A549 (cell line): Measurements from ENCODE around the gene GGPS1. TPM values are rescaled to one million over a fixed set of nuclear protein-coding genes. Genes with fewer than 3 reads are reported as not detected.

Experiments used
- ATAC-seq, 2 experiments: fragments of 200-7000 bp in 1 of 2; fragments of >200 bp in 1 of 2; cut with Nextera tagmentation in 1 of 2; cut with Tn5 transposase in 1 of 2; 3 replicates each; pipeline versions ENCODE4 v1.8.0 to v1.9.1; 2018 to 2020; ENCODE audit warnings: mild to moderate bottlenecking in 1 of 2, moderate library complexity in 1 of 2
- CTCF ChIA-PET: fragments of 300-600 bp; sonication (Branson Sonifier 250); formaldehyde crosslinking; extraction: SDS; loops from one replicate; lab custom pipeline; 2021; ENCODE audit warnings: antibody characterized with exemption, inconsistent platforms; lab: Yijun Ruan, JAX
- POLR2A ChIA-PET: fragments of 350-600 bp; formaldehyde crosslinking; extraction: SDS; loops from one replicate; lab custom pipeline; 2021; ENCODE audit warnings: antibody characterized with exemption, inconsistent platforms; lab: Yijun Ruan, JAX
- DNase-seq, 2 experiments: peaks; one replicate each; pipeline versions ENCODE4 v3.0.0 to v3.0.0-alpha.2; 2011 to 2016; ENCODE audit warnings: low read depth in 1 of 2, low spot score in 1 of 2
- FAIRE-seq: peaks from 2 replicates; lab custom pipeline; 2011; peaks lifted over from hg19 to GRCh38; lab: Jason Lieb, UNC
- H3K27ac ChIP-seq, 2 experiments: fragments of >200 bp; sonication (Bioruptor Twin); formaldehyde crosslinking; 3 replicates each; pipeline ENCODE4 v1.5.1; 2016 to 2017
- H3K4me1 ChIP-seq: fragments of >200 bp; sonication (Bioruptor Twin); formaldehyde crosslinking; 3 replicates; pipeline ENCODE4 v1.6.1; 2016
- H3K4me2 ChIP-seq: fragments of >200 bp; sonication (Bioruptor Twin); formaldehyde crosslinking; 3 replicates; pipeline ENCODE4 v1.6.1; 2016
- H3K4me3 ChIP-seq: fragments of >200 bp; sonication (Bioruptor Twin); formaldehyde crosslinking; 3 replicates; pipeline ENCODE4 v1.5.1; 2016
- H3K9me3 ChIP-seq: fragments of >200 bp; sonication (Bioruptor Twin); formaldehyde crosslinking; 3 replicates; pipeline ENCODE4 v1.6.1; 2016
- CBX8 ChIP-seq: fragments of 200-600 bp; sonication (generic); IDR thresholded peaks from 2 replicates; pipeline ENCODE4 v1.6.1; 2016
- CTCF ChIP-seq: fragments of >200 bp; sonication (Bioruptor Twin); formaldehyde crosslinking; IDR thresholded peaks from 3 replicates; pipeline ENCODE4 v1.5.1; 2016
- EHF ChIP-seq: fragments of 250-450 bp; sonication (Bioruptor Pico); IDR thresholded peaks from 2 replicates; pipeline ENCODE4 v1.5.0; 2020; ENCODE audit warnings: mild to moderate bottlenecking
- ELK1 ChIP-seq: fragments of 150-350 bp; IDR thresholded peaks from 2 replicates; pipeline ENCODE4 v1.6.1; 2014; ENCODE audit warnings: low read depth, mild to moderate bottlenecking, low read length
- ESRRA ChIP-seq: fragments of 150-350 bp; IDR thresholded peaks from 2 replicates; pipeline ENCODE4 v1.6.1; 2014; ENCODE audit warnings: mild to moderate bottlenecking, low read length, borderline replicate concordance
- FOSB ChIP-seq: fragments of 250-450 bp; sonication (Bioruptor Pico); IDR thresholded peaks from 2 replicates; pipeline ENCODE4 v1.5.0; 2020; ENCODE audit warnings: mild to moderate bottlenecking, moderate library complexity
- FOSL2 ChIP-seq, 2 experiments: fragments of 450-650 bp in 1 of 2; fragments of >200 bp in 1 of 2; sonication (Bioruptor Twin) in 1 of 2; formaldehyde crosslinking; IDR thresholded peaks; 2 replicates each; pipeline versions ENCODE4 v1.5.0 to v1.6.1; 2016 to 2020; ENCODE audit warnings: mild to moderate bottlenecking in 1 of 2, moderate library complexity in 1 of 2
- FOXS1 ChIP-seq: fragments of 250-450 bp; sonication (Bioruptor Pico); IDR thresholded peaks from 2 replicates; pipeline ENCODE4 v1.5.0; 2020; ENCODE audit warnings: mild to moderate bottlenecking, moderate library complexity
- GATA3 ChIP-seq: IDR thresholded peaks from 2 replicates; pipeline ENCODE4 v1.6.1; 2012; ENCODE audit warnings: borderline replicate concordance
- HEYL ChIP-seq: fragments of 250-450 bp; sonication (Bioruptor Pico); IDR thresholded peaks from 2 replicates; pipeline ENCODE4 v1.8.0; 2021; ENCODE audit warnings: mild to moderate bottlenecking, moderate library complexity
- HOXA7 ChIP-seq: fragments of 250-450 bp; sonication (Bioruptor Pico); IDR thresholded peaks from 2 replicates; pipeline ENCODE4 v1.5.0; 2020; ENCODE audit warnings: mild to moderate bottlenecking, moderate library complexity
- HOXB13 ChIP-seq: fragments of 250-450 bp; sonication (Bioruptor Pico); IDR thresholded peaks from 2 replicates; pipeline ENCODE4 v1.5.0; 2020; ENCODE audit warnings: low read depth, mild to moderate bottlenecking, moderate library complexity
- HOXB5 ChIP-seq: fragments of 250-450 bp; sonication (Bioruptor Pico); IDR thresholded peaks from 2 replicates; pipeline ENCODE4 v1.5.0; 2020; ENCODE audit warnings: mild to moderate bottlenecking, moderate library complexity
- JUN ChIP-seq, 2 experiments: fragments of >200 bp; sonication (Bioruptor Twin); formaldehyde crosslinking; IDR thresholded peaks; 2 replicates in 1 of 2; 3 replicates in 1 of 2; pipeline ENCODE4 v1.6.1; 2016 to 2017
- MAFK ChIP-seq: fragments of 450-650 bp; IDR thresholded peaks from 2 replicates; pipeline ENCODE4 v1.6.1; 2014; ENCODE audit not compliant: partially characterized antibody
- MAX ChIP-seq: IDR thresholded peaks from 2 replicates; pipeline ENCODE4 v1.6.1; 2012
- MYC ChIP-seq: IDR thresholded peaks from 2 replicates; pipeline ENCODE4 v1.6.1; 2012; ENCODE audit warnings: mild to moderate bottlenecking, inconsistent platforms, low read length, improper control_type of control experiment, borderline replicate concordance
- POLR2A ChIP-seq: IDR thresholded peaks from 2 replicates; pipeline ENCODE4 v1.6.1; 2012; ENCODE audit warnings: mild to moderate bottlenecking, low read length
- POLR2AphosphoS2 ChIP-seq: conservative IDR thresholded peaks from 2 replicates; pipeline ENCODE4 v1.6.1; 2012; ENCODE audit warnings: low read length, improper control_type of control experiment, inconsistent platforms
- RAD21 ChIP-seq, 2 experiments: fragments of >200 bp in 1 of 2; sonication (Bioruptor Twin) in 1 of 2; formaldehyde crosslinking in 1 of 2; IDR thresholded peaks in 1 of 2; conservative IDR thresholded peaks in 1 of 2; 2 replicates in 1 of 2; 3 replicates in 1 of 2; pipeline ENCODE4 v1.6.1; 2012 to 2018; ENCODE audit warnings: inconsistent platforms in 1 of 2
- RARB ChIP-seq: fragments of 250-450 bp; sonication (Bioruptor Pico); IDR thresholded peaks from 2 replicates; pipeline ENCODE4 v1.8.0; 2021; ENCODE audit warnings: mild to moderate bottlenecking, moderate library complexity
- RCOR1 ChIP-seq: fragments of 150-350 bp; IDR thresholded peaks from 2 replicates; pipeline ENCODE4 v1.6.1; 2014; ENCODE audit warnings: antibody characterized with exemption, low read length, low read depth
- REST ChIP-seq: fragments of 200-600 bp; sonication (generic); IDR thresholded peaks from 2 replicates; pipeline ENCODE4 v1.6.1; 2016; ENCODE audit warnings: antibody characterized with exemption, mild to moderate bottlenecking, moderate library complexity
- RFX5 ChIP-seq: fragments of 450-650 bp; IDR thresholded peaks from 2 replicates; pipeline ENCODE4 v1.7.1; 2014; ENCODE audit warnings: antibody characterized with exemption, mild to moderate bottlenecking, moderate library complexity
- SMC3 ChIP-seq: fragments of >200 bp; sonication (Bioruptor Twin); formaldehyde crosslinking; IDR thresholded peaks from 3 replicates; pipeline ENCODE4 v1.6.1; 2018; ENCODE audit warnings: inconsistent platforms
- USF2 ChIP-seq: fragments of 450-650 bp; IDR thresholded peaks from 2 replicates; pipeline ENCODE4 v1.6.1; 2014; ENCODE audit warnings: antibody characterized with exemption
- WGBS: methylation state at CpG from one replicate; pipeline ENCODE4 v1.1.6; 2017; ENCODE audit errors: missing lambda C conversion rate; 5-methylcytosine and 5-hydroxymethylcytosine counted together
- polyA plus RNA-seq, 4 experiments: library from polyadenylated mRNA; depleted of rRNA in 3 of 4; stranded (reverse); fragments of >200 nt; fragmentation: RNase III in 1 of 4; extraction: RNeasy Plus Mini Kit Qiagen cat#74134 plus additional on column Dnase treatment in 1 of 4; gene quantifications; 2 replicates in 3 of 4; 3 replicates in 1 of 4; pipeline ENCODE4 v1.2.3, GENCODE V29; 2011 to 2017

Gene GGPS1
- polyA plus RNA-seq, 2 of the 4 experiments (the other 2 are of a cell fraction) = 27.5 to 58.5 TPM

- WGBS = 64% methylated on average over 3 of the region's 3 CpGs
- peak overlapping the region; percentile 84 for H3K4me2 ChIP-seq
- H3K9me3 ChIP-seq = no peaks in the 10 kb centered on the region
- H3K4me1 ChIP-seq = peaks cover 23% of the 10 kb centered on the region; the same call in 2 of the 3 replicates
- no peak for DNase-seq
- TF ChIP-seq HEYL (CRISPR knock-in tag) (no peak), RAD21 (conservative IDR thresholded peaks at IDR 0.05 in 1 of 2, IDR thresholded peaks at IDR 0.05 in 1 of 2) (no peak), ESRRA (no peak), RARB (CRISPR knock-in tag) (no peak), REST (no peak), RFX5 (no peak), HOXA7 (no peak), MAX (no peak), EHF (CRISPR knock-in tag) (no peak), POLR2A (no peak), MYC (no peak), POLR2AphosphoS2 (no peak), RCOR1 (no peak), MAFK (no peak)
- FAIRE-seq = no peak
- H3K4me3 ChIP-seq = no peak overlapping the region
- H3K27ac ChIP-seq = no peak overlapping the region
- POLR2A ChIA-PET = no interaction called here
- CTCF ChIA-PET = interaction anchor here (1.4 to 6.7 kb wide), 4 partner anchors 11 to 180 kb away, joined by 3 to 37 read pairs (median 6); no protein-coding TSS in a partner anchor
- no peak for ATAC-seq
These were observed 3.2 kb upstream of the GGPS1 start for GRCh38 chr1:235325139-235325538.

GRCh38 chr1:235325854-235326253, 2.5 kb upstream of the GGPS1 start:
- no peak for DNase-seq
- Histone ChIP-seq H3K4me3 (peak overlapping the region; percentile 96), H3K27ac (no peak overlapping the region), H3K9me3 (no peaks in the 10 kb centered on the region), H3K4me2 (peak overlapping the region; percentile 84), H3K4me1 (peaks cover 30% of the 10 kb centered on the region)
- CTCF ChIA-PET = interaction anchor here (1.7 to 6.7 kb wide), 2 partner anchors 19 to 90 kb away, joined by 3 to 37 read pairs; no protein-coding TSS in a partner anchor
- FAIRE-seq = no peak
- TF ChIP-seq MAFK (no peak), ELK1 (no peak), JUN (IDR thresholded peaks at IDR 0.05) (no peak), FOSL2 (IDR thresholded peaks at IDR 0.05) (no peak), FOSL2 (CRISPR knock-in tag; IDR thresholded peaks at IDR 0.05) (no peak), CTCF (no peak), CBX8 (no peak), GATA3 (no peak), HOXB13 (CRISPR knock-in tag) (no peak), POLR2AphosphoS2 (no peak), SMC3 (no peak), FOXS1 (CRISPR knock-in tag) (no peak), HOXB5 (CRISPR knock-in tag) (no peak), USF2 (no peak), FOSB (CRISPR knock-in tag) (no peak)
- POLR2A ChIA-PET = no interaction called here
- no peak for ATAC-seq
- 47% methylated on average over 2 of the region's 2 CpGs for WGBS
